HEK293 (cell line): ENCODE measurements around the gene TMEM186.
A peak's percentile ranks its signal among the peaks of the same experiment; 100 is the strongest.

Experiments used
- BCL11A ChIP-seq: fragments of 450-650 bp; formaldehyde crosslinking; IDR thresholded peaks from 2 replicates; pipeline ENCODE4 v1.5.1; 2016; ENCODE audit warnings: low read depth, missing biosample characterization, missing genetic modification characterization
- GFI1B ChIP-seq: fragments of 450-650 bp; formaldehyde crosslinking; IDR thresholded peaks from 2 replicates; pipeline ENCODE4 v1.5.1; 2016; ENCODE audit warnings: missing biosample characterization, missing genetic modification characterization
- HIC1 ChIP-seq: fragments of 450-650 bp; formaldehyde crosslinking; IDR thresholded peaks from 2 replicates; pipeline ENCODE4 v1.5.1; 2016; ENCODE audit warnings: missing biosample characterization, missing genetic modification characterization
- INSM2 ChIP-seq: fragments of 450-650 bp; formaldehyde crosslinking; IDR thresholded peaks from 2 replicates; pipeline ENCODE4 v1.5.1; 2016; ENCODE audit warnings: missing biosample characterization, missing genetic modification characterization
- KLF7 ChIP-seq: fragments of 450-650 bp; formaldehyde crosslinking; IDR thresholded peaks from 2 replicates; pipeline ENCODE4 v1.5.1; 2016; ENCODE audit warnings: missing biosample characterization, missing genetic modification characterization, borderline replicate concordance
- REPIN1 ChIP-seq: fragments of 450-650 bp; formaldehyde crosslinking; IDR thresholded peaks from 2 replicates; pipeline ENCODE4 v1.5.1; 2017; ENCODE audit warnings: missing biosample characterization, missing genetic modification characterization, low read depth
- WT1 ChIP-seq: fragments of 450-650 bp; formaldehyde crosslinking; IDR thresholded peaks from 2 replicates; pipeline ENCODE4 v1.5.1; 2016; ENCODE audit warnings: missing biosample characterization, missing genetic modification characterization
- YY1 ChIP-seq: fragments of 450-650 bp; formaldehyde crosslinking; IDR thresholded peaks from 2 replicates; pipeline ENCODE4 v1.5.1; 2018; ENCODE audit warnings: missing biosample characterization, missing genetic modification characterization
- ZBTB44 ChIP-seq: fragments of 450-650 bp; IDR thresholded peaks from 2 replicates; pipeline ENCODE4 v1.5.1; 2018; ENCODE audit warnings: missing biosample characterization, mild to moderate bottlenecking, missing genetic modification characterization
- ZFHX2 ChIP-seq: fragments of 450-650 bp; formaldehyde crosslinking; conservative IDR thresholded peaks from 2 replicates; pipeline ENCODE4 v1.5.1; 2016; ENCODE audit warnings: missing biosample characterization, missing genetic modification characterization
- ZFP3 ChIP-seq: fragments of 450-650 bp; formaldehyde crosslinking; IDR thresholded peaks from 2 replicates; pipeline ENCODE4 v1.5.1; 2016; ENCODE audit warnings: low read depth, missing biosample characterization, missing genetic modification characterization
- ZFP37 ChIP-seq: fragments of 450-650 bp; formaldehyde crosslinking; IDR thresholded peaks from 2 replicates; pipeline ENCODE4 v1.5.1; 2016; ENCODE audit warnings: missing biosample characterization, missing genetic modification characterization
- ZFP69B ChIP-seq: fragments of 450-650 bp; formaldehyde crosslinking; IDR thresholded peaks from 2 replicates; pipeline ENCODE4 v1.5.1; 2016; ENCODE audit warnings: missing biosample characterization, missing genetic modification characterization
- ZNF239 ChIP-seq: fragments of 450-650 bp; formaldehyde crosslinking; IDR thresholded peaks from 2 replicates; pipeline ENCODE4 v1.5.1; 2016; ENCODE audit warnings: missing biosample characterization, missing genetic modification characterization
- ZNF248 ChIP-seq: fragments of 450-650 bp; formaldehyde crosslinking; IDR thresholded peaks from 2 replicates; pipeline ENCODE4 v1.5.1; 2017; ENCODE audit warnings: missing biosample characterization, missing genetic modification characterization
- ZNF341 ChIP-seq: fragments of 450-650 bp; formaldehyde crosslinking; IDR thresholded peaks from 2 replicates; pipeline ENCODE4; 2016; ENCODE audit warnings: low read depth, missing biosample characterization, missing genetic modification characterization
- ZNF394 ChIP-seq: fragments of 450-650 bp; formaldehyde crosslinking; IDR thresholded peaks from 2 replicates; pipeline ENCODE4 v1.5.1; 2016; ENCODE audit warnings: missing biosample characterization, missing genetic modification characterization, mild to moderate bottlenecking, moderate library complexity, borderline replicate concordance
- ZNF398 ChIP-seq: fragments of 450-650 bp; formaldehyde crosslinking; IDR thresholded peaks from 2 replicates; pipeline ENCODE4 v1.5.1; 2017; ENCODE audit warnings: missing biosample characterization, missing genetic modification characterization
- ZNF488 ChIP-seq: fragments of 450-650 bp; formaldehyde crosslinking; IDR thresholded peaks from 2 replicates; pipeline ENCODE4 v1.5.1; 2016; ENCODE audit warnings: missing biosample characterization, missing genetic modification characterization
- ZNF501 ChIP-seq: fragments of 450-650 bp; formaldehyde crosslinking; IDR thresholded peaks from 2 replicates; pipeline ENCODE4 v1.5.1; 2016; ENCODE audit warnings: missing biosample characterization, missing genetic modification characterization
- ZNF510 ChIP-seq: fragments of 450-650 bp; formaldehyde crosslinking; IDR thresholded peaks from 2 replicates; pipeline ENCODE4 v1.5.1; 2018; ENCODE audit warnings: mild to moderate bottlenecking, missing genetic modification characterization, missing biosample characterization; ENCODE audit not compliant: insufficient replicate concordance
- ZNF626 ChIP-seq: fragments of 450-650 bp; sonication (Bioruptor Pico); formaldehyde crosslinking; IDR thresholded peaks from 2 replicates; pipeline ENCODE4 v1.5.1; 2018; ENCODE audit warnings: missing biosample characterization, missing genetic modification characterization, inconsistent platforms
- ZNF701 ChIP-seq: fragments of 450-650 bp; formaldehyde crosslinking; IDR thresholded peaks from 2 replicates; pipeline ENCODE4 v1.5.1; 2016; ENCODE audit warnings: missing biosample characterization, missing genetic modification characterization
- ZNF704 ChIP-seq: fragments of 450-650 bp; formaldehyde crosslinking; IDR thresholded peaks from 2 replicates; pipeline ENCODE4 v1.5.1; 2016; ENCODE audit warnings: missing biosample characterization, missing genetic modification characterization
- ZNF776 ChIP-seq: fragments of 450-650 bp; formaldehyde crosslinking; IDR thresholded peaks from 2 replicates; pipeline ENCODE4 v1.5.0; 2017; ENCODE audit warnings: missing biosample characterization, missing genetic modification characterization, borderline replicate concordance
- ZNF785 ChIP-seq: fragments of 450-650 bp; formaldehyde crosslinking; IDR thresholded peaks from 2 replicates; pipeline ENCODE4 v1.5.1; 2016; ENCODE audit warnings: missing biosample characterization, missing genetic modification characterization
- ZNF792 ChIP-seq: fragments of 450-650 bp; formaldehyde crosslinking; IDR thresholded peaks from 2 replicates; pipeline ENCODE4 v1.5.1; 2016; ENCODE audit warnings: missing biosample characterization, missing genetic modification characterization
- ZNF843 ChIP-seq: fragments of 450-650 bp; formaldehyde crosslinking; IDR thresholded peaks from 2 replicates; pipeline ENCODE4 v1.5.1; 2016; ENCODE audit warnings: missing biosample characterization, missing genetic modification characterization

The TMEM186 gene

GRCh38 chr16:8797364-8798173, at the start of gene TMEM186, which contains the start of gene PMM2 (continued):
- TF ChIP-seq ZNF398 (tag by site-specific recombination), result peak; percentile 37; the same call in 1 of the 2 replicates
- peak; percentile 81 for TF ChIP-seq HIC1 (tag by site-specific recombination)
- TF ChIP-seq ZNF792 (tag by site-specific recombination), result no peak
- no peak for TF ChIP-seq BCL11A (tag by site-specific recombination)
- 0 out of 2 replicates have a peak, but pooled peaks have one; percentile 9 for TF ChIP-seq KLF7 (tag by site-specific recombination)
- TF ChIP-seq ZFP3, result no peak
- no peak for TF ChIP-seq INSM2 (tag by site-specific recombination)
- no peak for TF ChIP-seq ZNF785 (tag by site-specific recombination)
- TF ChIP-seq ZNF341 (tag by site-specific recombination), result no peak
- TF ChIP-seq WT1 (tag by site-specific recombination), result no peak
- peak; percentile 85 for TF ChIP-seq ZNF394 (tag by site-specific recombination)
- no peak for TF ChIP-seq ZNF248 (tag by site-specific recombination)
- no peak for TF ChIP-seq ZNF776
- peak; percentile 65 for TF ChIP-seq ZFHX2 (tag by site-specific recombination)
- TF ChIP-seq ZFP69B (tag by site-specific recombination), result peak; percentile 97
- TF ChIP-seq REPIN1 (tag by site-specific recombination), result no peak
- no peak for TF ChIP-seq ZNF488 (tag by site-specific recombination)
- no peak for TF ChIP-seq GFI1B
- TF ChIP-seq ZNF501, result peak; percentile 64; the same call in 1 of the 2 replicates
- TF ChIP-seq ZNF510 (tag by site-specific recombination), result no peak
- no peak for TF ChIP-seq ZNF701 (tag by site-specific recombination)
- no peak for TF ChIP-seq ZFP37 (tag by site-specific recombination)
- no peak for TF ChIP-seq ZNF626
- TF ChIP-seq ZNF239 (tag by site-specific recombination), result no peak
- TF ChIP-seq ZNF843 (tag by site-specific recombination), result 0 out of 2 replicates have a peak, but pooled peaks have one; percentile 11
- TF ChIP-seq YY1 (tag by site-specific recombination), result peak; percentile 68; the same call in 1 of the 2 replicates
- TF ChIP-seq ZNF704 (tag by site-specific recombination), result no peak
- TF ChIP-seq ZBTB44 (tag by site-specific recombination), result no peak
